Hepatic stellate cell (primary cell): ENCODE results near the gene USH1G.

ENCODE experiments used
- DNase-seq: peaks from one replicate; pipeline ENCODE4 v3.0.0; 2011; ENCODE audit warnings: low spot score

USH1G gene

DNA sequence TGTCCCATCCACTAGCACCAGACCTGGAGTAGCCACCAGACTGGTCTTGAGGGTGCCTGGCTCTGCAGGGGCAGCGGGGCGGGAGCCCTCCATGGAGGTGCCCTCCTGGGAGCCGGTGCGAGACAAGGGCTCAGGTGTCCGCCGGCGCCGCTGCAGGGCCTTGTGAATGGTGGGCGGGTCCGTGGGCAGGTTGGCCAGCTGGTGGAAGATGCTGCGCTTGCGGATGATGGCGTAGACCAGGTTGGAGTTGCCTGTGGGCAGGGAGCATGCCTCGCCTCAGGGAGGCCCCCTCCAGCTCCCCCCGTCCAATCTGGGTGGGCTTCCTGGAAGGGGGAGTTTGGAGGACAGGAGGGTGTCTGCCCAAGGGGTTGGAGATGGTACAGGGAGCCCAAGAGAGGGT, 31.1 kb upstream of the USH1G start:
- DNase-seq: no peak

GRCh38 chr17:74953134-74953687, 30.2 kb upstream of the USH1G start:
- DNase-seq: no peak

DNA sequence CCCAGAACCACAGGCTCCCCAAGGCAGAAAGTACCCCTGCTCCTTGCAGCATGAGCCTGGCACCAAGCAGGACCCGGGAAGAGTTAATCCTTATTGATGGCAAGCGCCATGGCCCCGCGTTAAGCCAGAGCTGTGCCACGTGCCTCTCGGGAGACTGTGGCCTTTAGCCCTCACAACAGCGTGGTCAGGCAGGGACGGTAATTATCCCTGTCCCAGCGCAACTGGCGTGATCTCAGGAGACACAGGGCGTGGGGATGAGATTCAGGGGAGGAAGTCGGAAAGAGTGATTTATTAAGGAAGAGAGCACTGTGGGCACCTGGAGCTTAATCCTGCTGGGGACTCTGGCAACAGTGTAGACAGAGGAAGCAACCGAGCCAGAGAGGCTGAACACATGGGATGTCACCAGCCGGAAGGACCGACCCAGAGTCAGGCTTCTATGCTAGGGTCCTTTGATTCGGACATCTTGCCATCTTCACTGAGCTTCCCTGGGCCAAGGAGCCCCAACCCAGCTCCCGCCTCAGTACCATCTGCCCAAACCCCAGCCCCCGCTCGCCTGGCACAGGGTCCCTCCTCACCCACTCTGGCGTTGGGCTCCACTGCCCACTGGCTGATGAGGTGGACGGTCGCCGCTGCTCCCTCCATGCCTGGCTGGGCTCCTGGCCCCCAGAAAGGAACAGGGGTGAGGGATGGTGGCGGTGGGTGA, 29.5 kb upstream of the USH1G start:
- DNase-seq: no peak

DNA sequence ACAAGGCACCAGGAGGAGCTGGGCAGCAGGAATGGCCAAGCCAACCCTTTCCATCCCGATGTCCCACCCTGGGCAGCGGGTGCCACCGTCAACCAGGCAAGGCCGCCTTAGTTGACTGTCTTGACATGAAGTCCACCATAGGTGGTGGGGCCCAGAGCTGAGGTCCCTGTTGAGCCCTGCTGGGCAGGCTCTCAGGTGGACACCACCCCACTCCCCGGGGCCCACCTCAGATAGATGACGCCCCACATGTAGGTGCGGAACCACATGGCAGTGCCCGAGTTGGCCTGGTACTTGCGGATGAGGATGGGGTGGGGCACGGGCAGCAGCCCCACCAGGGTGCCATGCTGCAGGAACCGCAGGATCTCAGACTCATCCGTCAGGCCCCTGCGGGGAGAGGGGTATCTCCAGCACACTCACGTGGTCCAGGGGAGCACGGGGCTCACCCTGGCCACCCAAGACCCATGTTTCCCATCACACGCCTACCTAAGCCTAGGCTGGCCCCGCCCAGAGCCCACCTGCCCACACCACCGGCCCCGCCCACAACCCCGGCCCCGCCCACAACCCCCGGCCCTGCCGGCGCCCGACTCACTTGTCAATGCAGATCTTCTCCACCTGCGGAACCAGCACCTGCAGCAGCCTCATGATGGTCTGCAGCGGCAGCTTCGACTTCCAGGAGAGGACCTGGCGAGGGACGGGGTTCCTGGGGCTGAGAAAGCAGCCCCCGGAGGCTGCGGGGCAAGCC, 28.8 kb upstream of the USH1G start:
- DNase-seq: no peak

DNA sequence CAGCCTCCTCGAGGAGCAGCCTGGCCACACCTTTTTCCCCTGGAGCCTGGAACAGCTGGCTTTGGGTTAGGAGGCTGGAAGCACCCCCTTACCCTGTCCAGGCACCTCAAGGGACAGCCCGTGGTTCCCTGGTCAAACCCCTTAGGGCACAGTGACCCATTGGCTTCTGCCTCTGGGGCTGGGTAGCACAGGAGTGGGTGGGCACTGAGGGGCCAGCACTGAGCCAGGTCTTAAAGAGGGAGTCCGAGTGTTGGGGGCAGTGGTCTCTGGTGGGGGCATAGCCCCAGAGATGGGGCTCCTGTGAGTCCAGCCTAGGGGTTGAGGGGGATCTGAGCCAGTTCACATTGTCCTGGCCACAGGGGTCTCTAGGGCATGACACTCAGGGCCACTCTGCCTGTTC, 28.0 kb upstream of the USH1G start:
- no peak for DNase-seq

DNA sequence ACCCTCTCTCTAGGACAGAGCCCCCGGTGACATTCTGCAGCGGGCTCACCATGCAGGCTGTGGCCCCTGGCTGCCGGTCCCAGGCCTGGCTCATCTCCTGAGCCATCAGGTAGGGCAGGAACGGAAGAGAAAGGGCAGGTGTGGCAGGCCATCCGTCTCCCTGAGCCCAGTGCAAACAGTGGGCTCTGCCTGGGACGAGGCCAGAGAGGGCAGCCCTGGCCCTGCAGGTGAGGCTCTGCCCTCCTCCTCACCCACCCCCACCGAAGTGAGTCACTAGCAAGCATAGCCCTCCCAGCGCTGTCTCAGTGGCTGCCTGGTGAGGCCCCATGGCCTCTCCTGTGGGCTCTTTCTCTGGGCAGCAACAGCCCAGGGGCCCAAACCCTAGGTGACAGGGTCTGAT, 27.2 kb upstream of the USH1G start:
- DNase-seq: no peak

- DNase-seq: no peak
Measured at GRCh38 chr17:74949455-74950115, 26.5 kb upstream of the USH1G start.

DNA sequence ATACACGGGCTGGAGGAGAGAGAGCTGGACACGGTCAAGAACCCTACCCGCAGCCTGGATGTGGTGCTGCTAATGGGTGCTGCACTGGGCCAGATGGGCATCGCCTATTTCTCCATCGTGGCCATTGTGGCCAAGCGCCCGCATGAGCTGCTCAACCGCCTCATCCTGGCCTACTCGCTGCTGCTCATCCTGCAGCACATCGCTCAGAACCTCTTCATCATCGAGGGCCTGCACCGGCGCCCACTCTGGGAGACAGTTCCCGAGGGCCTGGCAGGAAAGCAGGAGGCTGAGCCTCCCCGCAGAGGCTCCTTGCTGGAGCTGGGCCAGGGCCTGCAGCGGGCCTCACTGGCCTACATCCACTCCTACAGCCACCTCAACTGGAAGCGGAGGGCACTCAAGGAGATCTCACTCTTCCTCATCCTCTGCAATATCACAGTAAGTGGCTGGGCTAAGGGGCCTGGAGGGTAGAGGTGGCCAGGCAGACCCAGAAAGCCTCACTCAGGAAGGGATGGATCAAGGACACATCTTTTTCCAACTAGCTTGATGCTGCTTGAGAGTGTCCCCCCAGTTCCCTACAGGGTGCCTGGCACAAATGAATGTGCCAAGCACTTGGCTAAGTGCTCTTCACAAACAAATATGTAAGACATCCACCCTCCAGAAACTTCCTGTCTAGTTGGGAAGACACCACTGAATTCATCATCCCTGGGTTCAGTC, 24.1 kb upstream of the USH1G start:
- no peak for DNase-seq

GRCh38 chr17:74946641-74947040, 23.6 kb upstream of the USH1G start:
- DNase-seq: no peak

- DNase-seq: no peak
Measured at GRCh38 chr17:74945543-74945942, 22.5 kb upstream of the USH1G start.

DNA sequence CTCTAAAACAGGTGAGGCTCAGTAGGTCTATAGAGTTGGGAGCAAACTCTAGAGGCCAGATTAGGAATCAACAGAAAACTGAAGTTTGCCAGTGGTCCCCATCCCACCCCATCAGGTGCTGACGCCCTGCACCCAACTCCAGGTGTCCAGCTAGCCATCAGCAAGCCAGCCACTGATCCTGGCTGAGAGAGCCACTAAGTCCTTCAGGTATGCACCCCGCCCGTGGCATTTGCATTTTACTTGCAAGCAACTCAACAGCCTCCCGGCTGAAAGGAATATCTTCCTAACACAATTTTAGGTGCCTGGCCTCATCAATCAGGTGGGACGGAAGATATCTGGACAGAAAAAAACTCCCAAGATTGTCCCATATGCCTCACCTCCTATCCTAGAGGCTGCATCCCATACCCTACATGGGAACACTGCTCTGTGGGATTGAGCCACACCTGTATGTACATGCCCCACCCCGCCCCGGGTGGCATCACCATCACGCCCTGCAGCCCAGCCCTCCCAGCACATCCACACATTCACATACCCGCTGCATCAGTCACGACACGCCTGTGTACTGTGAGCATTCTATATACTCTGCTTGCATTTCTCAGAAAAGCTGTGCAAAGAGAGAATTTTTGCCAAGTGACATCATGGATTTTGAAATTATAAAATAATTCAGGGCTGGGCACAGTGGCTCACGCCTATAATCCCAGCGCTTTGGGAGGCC, 20.9 kb upstream of the USH1G start:
- no peak for DNase-seq

DNA sequence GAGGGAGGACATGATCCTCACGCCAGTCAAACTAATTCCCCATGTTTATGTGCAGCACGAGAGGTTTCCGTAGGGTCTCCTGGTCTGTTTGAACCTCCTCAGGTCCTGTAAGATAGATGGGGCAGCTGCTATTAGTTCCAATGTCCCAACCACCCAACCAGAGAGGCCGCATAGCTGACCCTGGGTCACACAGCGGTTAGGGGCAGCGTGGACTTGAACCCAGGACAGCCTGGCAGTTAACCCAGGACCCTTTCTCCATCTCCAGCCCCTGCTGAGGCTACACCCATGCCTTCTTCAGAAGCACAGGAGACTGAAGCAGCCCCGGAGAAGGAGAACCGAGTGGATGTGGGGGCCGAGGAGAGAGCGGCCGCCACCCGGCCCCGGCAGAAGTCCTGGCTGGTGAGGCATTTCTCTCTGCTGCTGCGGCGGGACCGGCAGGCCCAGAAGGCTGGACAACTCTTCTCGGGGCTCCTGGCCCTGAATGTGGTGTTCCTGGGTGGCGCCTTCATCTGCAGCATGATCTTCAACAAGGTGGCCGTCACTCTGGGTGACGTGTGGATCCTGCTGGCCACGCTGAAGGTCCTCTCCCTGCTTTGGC, 18.2 kb upstream of the USH1G start:
- no peak for DNase-seq

- DNase-seq: no peak
Measured at GRCh38 chr17:74939534-74939933, 16.5 kb upstream of the USH1G start.

DNA sequence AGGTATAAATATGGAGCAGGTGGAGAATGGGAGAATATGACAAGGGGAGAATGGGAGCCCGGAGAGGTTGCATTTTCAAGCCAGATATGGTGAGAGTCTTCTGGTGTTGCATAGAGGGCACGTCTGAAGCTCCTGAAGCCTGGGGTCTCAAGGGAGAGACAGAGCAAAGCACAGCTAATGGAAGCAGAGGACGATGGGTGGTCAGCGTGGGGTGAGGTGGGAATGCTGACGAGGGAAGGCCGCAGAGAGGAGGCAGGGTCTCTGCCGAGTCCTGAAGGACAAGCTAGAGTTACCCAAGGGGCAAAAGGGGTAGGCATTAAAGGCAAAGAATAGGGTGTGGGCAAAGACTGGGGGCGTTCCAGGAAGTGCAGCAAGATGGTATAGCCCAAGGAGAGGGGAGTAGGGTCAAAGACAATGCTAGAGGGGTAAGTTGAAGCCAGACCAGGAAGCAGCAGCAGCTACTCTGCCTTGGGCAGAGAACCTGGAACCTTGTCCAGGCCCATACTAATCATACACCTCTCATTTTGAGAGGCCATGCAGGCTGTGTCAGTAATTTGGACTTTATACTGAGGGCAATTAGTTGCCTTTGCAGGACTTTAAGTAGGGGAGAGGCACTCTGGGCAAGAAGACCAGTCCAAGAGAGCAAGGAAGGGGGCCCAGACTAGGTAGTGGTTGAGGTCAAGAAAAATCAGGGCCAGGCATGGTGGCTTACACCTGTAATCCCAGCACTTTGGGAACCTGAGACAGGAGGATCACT, 15.3 kb upstream of the USH1G start:
- no peak for DNase-seq

- no peak for DNase-seq
Measured at GRCh38 chr17:74937064-74938051, 14.3 kb upstream of the USH1G start.

DNA sequence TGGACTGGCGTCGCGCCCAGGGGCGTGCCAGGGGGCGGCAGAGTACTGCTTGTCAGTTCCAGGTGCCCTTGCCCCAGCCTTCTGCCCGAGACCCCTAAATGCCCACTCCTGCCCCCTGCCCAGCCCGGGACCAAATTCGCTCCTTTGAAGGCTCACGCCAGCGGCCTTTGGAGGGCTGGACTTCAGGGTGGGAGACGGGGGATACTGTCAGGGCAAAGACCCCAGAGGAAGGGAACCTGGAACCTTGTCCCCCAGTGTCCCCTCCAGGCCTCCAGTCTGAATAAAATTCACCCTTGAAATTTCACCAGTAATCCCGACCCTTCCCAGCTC, 13.4 kb upstream of the USH1G start:
- no peak for DNase-seq

- no peak for DNase-seq
Measured at GRCh38 chr17:74935585-74936469, 12.8 kb upstream of the USH1G start, which contains the start of gene OTOP3. Gene OTOP3, plus strand, starts transcription at chr17:74935898. Its CDS starts 24 bp downstream, at chr17:74935922.

DNA sequence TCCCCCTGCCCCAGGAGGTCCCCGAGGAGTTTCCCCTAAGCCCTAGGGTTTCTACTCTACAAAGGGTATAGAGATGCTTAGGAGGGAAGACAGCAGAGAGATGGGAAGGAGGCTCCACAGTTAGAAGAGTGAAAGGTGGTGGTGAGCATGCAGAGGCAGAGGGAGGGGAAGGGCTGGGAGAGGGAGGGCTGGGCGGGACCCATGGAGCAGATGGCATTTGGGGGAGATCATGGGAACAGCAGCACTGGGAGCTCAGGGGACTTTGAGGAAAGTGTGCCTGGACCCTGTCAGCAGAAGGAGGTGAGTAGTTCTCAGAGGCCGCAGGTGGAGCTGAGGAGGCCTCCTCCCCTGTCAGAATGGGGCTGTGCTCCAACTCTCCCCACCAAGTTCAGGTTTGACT, 12.0 kb upstream of the USH1G start:
- DNase-seq: no peak
